Psoas muscle (tissue), 8 donors: Measurements from ENCODE around the gene ZNF433. TPM values are rescaled to one million over a fixed set of nuclear protein-coding genes. Genes with fewer than 3 reads are reported as not detected.
"Not testable (repeated sequence)": the region's sequence is repeated elsewhere in the genome, so short reads cannot be mapped to it uniquely, and the experiment has no call there.

Experiments
- ATAC-seq, 4 donors: fragments of 200-7000 bp; cut with Tn5 transposase; one replicate each; pipeline ENCODE4 v1.9.1; 2020; ENCODE audit warnings: moderate library complexity in 3 of 4, mild to moderate bottlenecking in 2 of 4
- DNase-seq, 2 donors: peaks; one replicate each; pipeline ENCODE4 v3.0.0-alpha.2; 2020
- H3K27ac ChIP-seq: fragments of 200-600 bp; one replicate; pipeline ENCODE4 v1.8.0; 2022
- H3K27me3 ChIP-seq, 3 donors: fragments of 200-600 bp in 1 of 3; one replicate each; pipeline versions ENCODE4 v1.6.1 to v1.8.0; 2013 to 2022; ENCODE audit warnings: low read length in 2 of 3, mild to moderate bottlenecking in 2 of 3, moderate library complexity in 1 of 3; ENCODE audit not compliant: insufficient read depth in 3 of 3
- H3K36me3 ChIP-seq, 2 donors: fragments of 200-600 bp in 1 of 2; one replicate each; pipeline versions ENCODE4 v1.6.1 to v1.8.0; 2013 to 2022; ENCODE audit warnings: low read depth in 1 of 2, mild to moderate bottlenecking in 1 of 2, moderate library complexity in 1 of 2; ENCODE audit not compliant: insufficient read depth in 1 of 2
- H3K4me1 ChIP-seq: fragments of 200-600 bp; one replicate; pipeline ENCODE4 v1.8.0; 2022
- H3K4me3 ChIP-seq: fragments of 200-600 bp; one replicate; pipeline ENCODE4 v1.8.0; 2022; ENCODE audit warnings: mild to moderate bottlenecking
- H3K9me3 ChIP-seq: fragments of 200-600 bp; one replicate; pipeline ENCODE4 v1.8.0; 2022
- CTCF ChIP-seq: fragments of 200-600 bp; IDR thresholded peaks from one replicate; pipeline ENCODE4 v1.8.0; 2022; ENCODE audit warnings: antibody characterized with exemption
- WGBS, 3 donors: extraction: QIAGEN DNeasy Blood & Tissue Kit; methylation state at CpG; one replicate each; pipeline versions ENCODE4 v1.1.6 to v1.1.7; 2013; 5-methylcytosine and 5-hydroxymethylcytosine counted together
- intact Hi-C, 2 donors: fragments of 100-400 bp; cut with DNase I; formaldehyde crosslinking; loops; one replicate each; pipeline versions ENCODE4 v1.11.0 to v1.14.2; 2022
- polyA plus RNA-seq, 3 donors: library from polyadenylated mRNA; stranded (reverse); fragments of 200-250 nt; gene quantifications; one replicate each; pipeline ENCODE4 v1.2.3, GENCODE V29; 2013
- total RNA-seq, 4 donors: library from RNA; stranded (reverse); fragmentation: NEBNext Ultra II Directional in 2 of 4; extraction: Animal tissue kit (Norgen Biotek cat#: 25700) in 2 of 4; gene quantifications; one replicate each; pipeline versions ENCODE4 v1.2.1 to v1.2.4, GENCODE V29; 2021 to 2023
- donor health status: healthy with polysubstance abuse.
- donor health status: DM: no; HTN: no; CAD: no; lungs with moderate emphysema.
- donor health status: Bipolar disorder and iron deficiency.
- donor health status: healthy.
- donor health status: DM: yes; HTN: yes; CAD: no.
- donor health status: DM: no; HTN: no; CAD: no.
- donor health status: DM: no; HTN: no; CAD: no.
- donor health status: DM: yes; HTN: yes; CAD: no.

The ZNF433 gene
- total and polyA plus RNA-seq, 7 donors = 1.4 to 4.2 (median 2.8) TPM

- no peak overlapping the region for H3K27ac ChIP-seq
- H3K9me3 ChIP-seq = peaks cover 93% of the 10 kb centered on the region
- no peak overlapping the region for H3K4me3 ChIP-seq
- H3K4me1 ChIP-seq = no peaks in the 10 kb centered on the region
- 79 to 90% (median 80%) methylated on average over 2 of the region's 2 CpGs for WGBS, 3 donors
- intact Hi-C loops = no loop called here
- peaks cover 36 to 38% of the 10 kb centered on the region in 2 donors for H3K36me3 ChIP-seq
- no peak for TF ChIP-seq CTCF
- no peaks in the 10 kb centered on the region for H3K27me3 ChIP-seq
- ATAC-seq (no peak), DNase-seq (no peak)
These were observed 19.7 kb downstream of the ZNF433 start for GRCh38 chr19:12015753-12016116.

- no peak overlapping the region for H3K27ac ChIP-seq
- no peak for TF ChIP-seq CTCF
- H3K4me3 ChIP-seq = no peak overlapping the region
- ATAC-seq (no peak), DNase-seq (no peak)
- H3K4me1 ChIP-seq = no peaks in the 10 kb centered on the region
- WGBS, 3 donors = 97 to 98% (median 98%) methylated on average over 9 of the region's 9 CpGs
- peaks cover 36 to 38% of the 10 kb centered on the region in 2 donors for H3K36me3 ChIP-seq
- H3K27me3 ChIP-seq = no peaks in the 10 kb centered on the region
- intact Hi-C loops = no loop called here
- H3K9me3 ChIP-seq = peaks cover 90% of the 10 kb centered on the region
These were observed 20.3 kb downstream of the ZNF433 start for GRCh38 chr19:12015015-12015752.

DNA sequence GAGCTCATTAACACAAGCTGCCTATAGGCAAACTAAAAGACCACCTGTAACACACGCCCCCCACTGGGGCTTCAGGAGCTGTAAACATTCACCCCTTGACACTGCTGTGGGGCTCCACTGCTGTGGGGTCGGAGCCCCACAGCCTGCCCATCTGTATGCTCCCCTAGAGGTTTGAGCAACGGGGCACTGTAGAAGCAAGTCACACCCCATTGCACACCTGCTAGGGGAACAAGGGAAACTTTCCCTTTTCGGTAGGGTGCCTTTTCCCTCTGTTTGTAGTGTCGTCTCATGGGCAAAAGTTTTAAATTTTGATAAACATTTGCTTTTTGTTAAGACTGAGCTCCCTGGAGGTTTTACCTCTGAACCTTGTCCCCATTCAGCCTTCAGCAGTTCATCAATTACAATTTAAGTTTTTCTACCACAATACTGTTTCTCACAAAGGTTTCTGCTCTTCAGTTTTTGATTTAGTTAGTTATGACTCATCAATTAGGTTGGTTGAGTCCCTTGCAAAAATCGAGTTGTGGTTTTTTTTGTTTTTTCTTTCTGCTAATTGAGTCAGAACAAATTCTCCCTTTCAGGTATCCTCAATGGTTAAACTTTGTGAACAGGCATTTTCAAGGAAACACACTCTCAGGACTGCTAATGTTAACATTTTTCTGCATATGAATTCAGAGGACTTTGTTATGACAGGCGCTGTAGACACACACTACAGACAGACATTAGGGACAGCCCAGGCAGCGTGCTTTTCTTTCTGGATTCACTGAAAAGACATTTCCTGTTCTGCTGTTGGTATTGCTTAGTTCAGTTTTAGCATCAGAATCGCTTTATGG, 35.1 kb downstream of the ZNF433 start:
- no peak for DNase-seq
- intact Hi-C loops = no loop called here
- TF ChIP-seq CTCF = no peak
- no peaks in the 10 kb centered on the region for H3K4me1 ChIP-seq
- 79 to 83% (median 80%) methylated on average over 9 of the region's 9 CpGs for WGBS, 3 donors
- no peak for ATAC-seq
- H3K36me3 ChIP-seq = peaks cover 0 to 19% of the 10 kb centered on the region in 2 donors
- H3K4me3 ChIP-seq = no peak overlapping the region
- no peaks in the 10 kb centered on the region for H3K27me3 ChIP-seq
- no peaks in the 10 kb centered on the region for H3K9me3 ChIP-seq
- no peak overlapping the region for H3K27ac ChIP-seq

- H3K9me3 ChIP-seq = no peaks in the 10 kb centered on the region
- no peak overlapping the region for H3K27ac ChIP-seq
- WGBS, 3 donors = 59 to 89% (median 72%) methylated on average over 1 of the region's 1 CpG
- no peak overlapping the region for H3K4me3 ChIP-seq
- H3K36me3 ChIP-seq = no peaks in the 10 kb centered on the region
- DNase-seq = no peak
- no peaks in the 10 kb centered on the region for H3K27me3 ChIP-seq
- ATAC-seq = no peak
- no peaks in the 10 kb centered on the region for H3K4me1 ChIP-seq
- no peak for TF ChIP-seq CTCF
- intact Hi-C loops = no loop called here
These were observed 40.3 kb downstream of the ZNF433 start for GRCh38 chr19:11995174-11995573.

DNA sequence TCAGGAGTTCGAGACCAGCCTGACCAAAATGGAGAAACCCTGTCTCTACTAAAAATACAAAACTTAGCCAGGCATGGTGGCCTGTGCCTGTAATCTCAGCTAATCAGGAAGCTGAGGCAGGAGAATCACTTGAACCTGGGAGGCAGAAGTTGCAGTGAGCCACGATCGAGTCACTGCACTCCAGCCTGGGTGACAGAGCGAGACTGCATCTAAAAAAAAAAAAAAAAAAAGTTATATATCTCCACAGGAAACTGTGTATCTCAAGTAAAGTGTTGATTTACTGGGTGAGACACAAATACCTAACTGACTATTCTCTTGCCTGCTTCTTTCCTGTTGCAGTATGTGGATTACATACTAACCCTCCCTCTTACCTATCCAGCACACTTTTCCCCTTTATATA, 43.6 kb downstream of the ZNF433 start:
- not testable (repeated sequence) for H3K36me3 ChIP-seq, H3K27ac ChIP-seq, H3K27me3 ChIP-seq, H3K9me3 ChIP-seq, DNase-seq, ATAC-seq, H3K4me3 ChIP-seq, H3K4me1 ChIP-seq
- WGBS, 3 donors = 88 to 91% (median 89%) methylated on average over 4 of the region's 4 CpGs
- intact Hi-C loops = loop anchor here in 1 of 2 donors (5.0 kb wide), 1 partner anchor 110 kb away; no protein-coding TSS in a partner anchor
